ENCODE data around the gene TMC8.
A peak's percentile ranks its signal among the peaks of the same experiment; 100 is the strongest.

TMC8 gene

GRCh38 chr17:78125138-78125913 is 5.2 kb upstream of the TMC8 start:
- no peak for DNase-seq

- DNase-seq = no peak
Observed at GRCh38 chr17:78125976-78126894, 4.3 kb upstream of the TMC8 start.

GRCh38 chr17:78126895-78127238 is 3.7 kb upstream of the TMC8 start:
- DNase-seq = no peak

GRCh38 chr17:78127239-78127887 is 3.2 kb upstream of the TMC8 start:
- DNase-seq = peak; percentile 89

- DNase-seq = peak; percentile 45
Observed at GRCh38 chr17:78127888-78128550, 2.6 kb upstream of the TMC8 start.

GRCh38 chr17:78128551-78129350 is 1.8 kb upstream of the TMC8 start, which contains the start of gene TMC6:
Gene TMC6 (minus strand): TSS chr17:78128755. CDS start chr17:78126832, 1,923 bp downstream.
- peak; percentile 92 for DNase-seq

GRCh38 chr17:78129351-78130089 is 1.1 kb upstream of the TMC8 start:
- peak; percentile 39 for DNase-seq

- DNase-seq = no peak
Observed at GRCh38 chr17:78130090-78130436, 508 bp upstream of the TMC8 start.

- peak; percentile 65 for DNase-seq
Observed at GRCh38 chr17:78131172-78132083, 857 bp downstream of the TMC8 start.

GRCh38 chr17:78132084-78132676 is 1.6 kb downstream of the TMC8 start:
- DNase-seq = peak; percentile 86

GRCh38 chr17:78132767-78133178 is 2.2 kb downstream of the TMC8 start:
- no peak for DNase-seq

GRCh38 chr17:78133179-78133951 is 2.8 kb downstream of the TMC8 start:
- no peak for DNase-seq

GRCh38 chr17:78133971-78134898 is 3.7 kb downstream of the TMC8 start:
- DNase-seq = peak; percentile 59

- DNase-seq = no peak
Observed at GRCh38 chr17:78134899-78135385, 4.4 kb downstream of the TMC8 start.

GRCh38 chr17:78135858-78136500 is 5.4 kb downstream of the TMC8 start:
- no peak for DNase-seq

GRCh38 chr17:78137392-78138203 is 7.0 kb downstream of the TMC8 start:
- peak; percentile 51 for DNase-seq

Data from RPMI8226 (cell line).